ENCODE data around the gene FAM222B.
"Not testable (repeated sequence)": the region's sequence is repeated elsewhere in the genome, so short reads cannot be mapped to it uniquely, and the experiment has no call there.

The FAM222B gene

DNA sequence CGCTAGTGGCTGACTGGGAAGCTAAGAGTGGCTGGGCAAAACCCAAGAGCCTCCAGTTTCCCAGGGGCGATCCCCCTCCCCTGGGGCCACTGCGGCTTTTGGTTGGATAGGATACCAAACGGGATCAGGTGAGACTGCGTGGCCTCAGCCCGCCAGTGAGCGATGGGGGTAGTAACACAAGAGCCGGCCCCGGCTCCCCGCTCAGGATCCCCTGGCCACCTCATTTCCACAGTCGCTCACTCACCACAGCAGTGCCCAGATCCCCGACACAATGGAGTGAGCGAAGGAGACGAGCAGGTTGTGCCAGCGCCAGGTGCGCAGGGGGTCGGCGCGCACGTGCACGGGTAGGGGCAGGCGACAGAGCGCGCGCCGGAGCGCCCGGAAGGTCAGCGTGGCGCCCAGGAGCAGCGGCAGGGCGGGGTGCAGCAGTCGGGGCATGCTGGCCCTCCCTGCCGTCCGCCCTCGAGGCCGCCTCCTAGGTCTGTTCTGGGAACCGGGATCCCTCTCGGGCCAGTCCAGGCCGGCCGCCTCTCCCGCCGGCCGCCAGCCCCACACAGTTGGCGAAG, 116.8 kb downstream of the FAM222B start:
- DNase-seq = peak; percentile 86 to 97

DNA sequence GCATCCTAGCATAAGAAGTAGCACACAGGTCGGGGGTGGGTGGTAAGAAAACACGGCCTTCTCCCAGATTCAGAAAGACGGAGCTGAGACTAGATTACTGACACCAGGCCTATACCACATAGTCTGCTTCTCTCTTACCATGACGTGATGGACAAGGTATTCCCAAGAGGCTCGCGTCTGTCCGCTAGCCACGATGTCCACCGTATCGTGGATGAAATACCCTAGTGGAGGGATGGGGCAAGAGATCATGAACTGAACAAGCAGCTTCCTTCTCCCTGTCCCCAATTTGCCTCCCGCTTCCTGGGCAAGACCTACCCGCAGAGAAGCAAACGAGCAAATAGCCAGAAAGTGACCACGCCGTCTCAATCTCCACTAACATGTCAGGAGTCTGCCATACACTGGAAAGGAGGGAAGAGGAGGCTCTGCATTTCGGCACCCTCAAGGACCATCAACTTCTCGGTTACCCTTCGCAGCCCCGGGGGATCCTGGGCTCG, 117.4 kb downstream of the FAM222B start:
- DNase-seq = peak in 1 of 2 experiments; percentile 80

DNA sequence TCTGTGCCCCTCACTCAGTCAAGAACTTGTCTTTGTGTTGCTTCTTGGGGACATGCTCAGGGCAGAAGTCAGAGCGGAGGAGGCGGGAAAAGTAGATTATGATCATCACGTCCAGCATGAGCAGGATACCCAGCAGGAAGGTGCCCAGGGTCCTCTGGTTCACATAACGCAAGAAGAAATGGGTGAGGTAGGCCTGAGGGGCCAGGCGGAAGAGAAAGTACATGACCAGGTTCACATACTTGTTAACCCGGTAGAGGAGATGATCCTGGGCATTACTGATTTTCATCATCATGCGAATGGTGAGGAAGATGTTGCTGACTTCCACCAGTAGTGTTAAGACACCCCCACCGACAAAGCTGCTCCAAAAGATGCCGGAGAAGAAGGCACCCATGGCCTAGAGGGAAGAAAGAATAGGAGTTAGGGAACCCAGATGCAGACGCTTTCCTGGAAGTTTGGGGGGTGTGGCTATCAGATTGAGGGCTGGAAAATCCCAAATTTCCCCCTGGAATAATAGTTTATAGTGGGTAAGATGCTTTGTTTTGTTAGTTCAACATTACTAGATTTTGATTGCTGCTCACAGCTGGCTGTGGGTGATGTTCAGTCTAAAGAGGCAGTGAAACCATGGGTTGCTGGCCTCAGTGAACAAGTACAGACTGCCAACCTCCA, 118.0 kb downstream of the FAM222B start:
- peak in 1 of 2 experiments; percentile 48 for DNase-seq

DNA sequence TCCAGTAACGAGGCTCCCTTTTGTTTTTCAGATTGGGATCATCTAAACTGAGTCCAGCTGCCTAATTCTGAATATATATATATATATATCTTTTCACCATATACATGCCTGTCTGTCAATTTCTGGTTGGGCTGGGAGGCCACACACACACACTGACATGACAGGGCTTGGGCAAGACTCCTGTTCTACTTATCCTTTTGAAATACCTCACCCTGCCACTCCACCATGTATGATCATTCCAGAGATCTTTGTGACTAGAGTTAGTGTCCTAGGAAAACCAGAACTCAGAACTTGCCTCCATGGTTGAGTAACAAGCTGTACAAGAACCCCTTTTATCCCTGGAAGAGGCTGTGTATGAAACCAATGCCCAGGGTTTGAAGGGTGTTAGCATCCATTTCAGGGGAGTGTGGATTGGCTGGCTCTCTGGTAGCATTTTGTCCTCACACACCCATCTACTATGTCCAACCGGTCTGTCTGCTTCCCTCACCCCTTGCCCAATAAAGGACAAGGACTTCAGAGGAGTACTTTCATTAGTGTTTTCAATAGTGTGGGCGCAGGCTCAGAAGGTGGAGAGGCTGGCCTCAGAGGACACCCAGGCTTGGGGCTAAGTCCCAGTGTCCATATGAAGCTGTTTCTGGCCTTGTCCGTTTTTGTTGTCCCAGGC, 118.6 kb downstream of the FAM222B start:
- not testable (repeated sequence) for DNase-seq

DNA sequence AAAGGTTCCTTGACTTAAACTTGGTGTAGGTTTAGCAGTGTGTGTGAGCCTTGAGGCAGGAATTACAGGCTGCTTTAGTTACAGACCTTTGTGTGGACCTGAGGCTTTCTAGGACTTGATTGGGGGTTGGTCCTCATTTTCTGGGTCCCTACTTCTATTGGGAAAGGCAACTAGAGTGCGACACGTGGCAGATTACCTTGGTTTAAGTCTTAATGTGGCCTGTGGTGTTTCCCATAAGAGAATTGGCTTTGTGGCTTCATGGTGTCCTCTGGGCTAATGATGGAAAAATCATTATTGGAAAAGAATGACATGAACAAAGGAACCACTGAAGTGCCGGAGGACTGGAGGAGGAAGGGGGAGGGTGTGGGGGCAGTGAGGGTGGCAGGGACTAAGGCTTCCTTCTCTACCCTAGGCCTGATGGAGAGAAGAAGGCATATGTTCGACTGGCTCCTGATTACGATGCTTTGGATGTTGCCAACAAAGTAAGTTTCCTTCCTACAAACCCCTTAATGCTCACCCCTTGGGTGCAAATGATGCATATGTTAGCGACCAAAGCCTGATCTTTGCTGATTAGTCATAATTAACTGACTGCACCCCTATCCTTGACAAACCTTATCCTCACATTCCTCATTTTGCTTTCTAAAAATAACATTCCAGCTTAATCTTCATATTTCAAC, 119.3 kb downstream of the FAM222B start:
- DNase-seq = no peak

DNA sequence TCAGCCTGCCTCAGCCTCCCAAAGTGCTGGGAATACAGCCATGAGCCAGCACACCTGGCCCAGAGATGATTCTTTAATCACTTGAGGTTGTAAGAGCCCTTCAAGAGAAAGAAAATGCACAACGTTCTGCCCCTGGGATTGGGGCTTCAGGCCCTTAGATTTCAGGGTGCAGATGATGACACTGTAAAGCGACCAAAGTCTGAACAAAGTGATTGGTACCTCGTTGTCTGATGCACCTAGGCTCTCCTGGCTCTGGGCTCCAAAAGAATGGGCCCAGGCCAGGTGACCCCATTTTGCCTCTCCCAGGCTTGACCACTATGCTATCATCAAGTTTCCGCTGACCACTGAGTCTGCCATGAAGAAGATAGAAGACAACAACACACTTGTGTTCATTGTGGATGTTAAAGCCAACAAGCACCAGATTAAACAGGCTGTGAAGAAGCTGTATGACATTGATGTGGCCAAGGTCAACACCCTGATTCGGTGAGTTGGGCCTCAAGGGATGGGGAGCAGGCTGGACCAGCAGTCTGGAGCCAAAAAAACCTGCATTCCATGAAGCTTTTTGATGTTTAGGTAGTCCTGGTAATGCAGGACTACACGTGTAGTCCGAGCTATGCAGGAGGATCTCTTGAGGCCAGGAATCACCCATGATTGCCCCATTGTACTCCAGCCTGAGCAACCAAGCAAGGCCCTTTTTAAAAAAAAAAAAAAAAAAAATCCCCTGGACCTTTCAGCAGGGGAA, 120.0 kb downstream of the FAM222B start:
- DNase-seq = no peak

DNA sequence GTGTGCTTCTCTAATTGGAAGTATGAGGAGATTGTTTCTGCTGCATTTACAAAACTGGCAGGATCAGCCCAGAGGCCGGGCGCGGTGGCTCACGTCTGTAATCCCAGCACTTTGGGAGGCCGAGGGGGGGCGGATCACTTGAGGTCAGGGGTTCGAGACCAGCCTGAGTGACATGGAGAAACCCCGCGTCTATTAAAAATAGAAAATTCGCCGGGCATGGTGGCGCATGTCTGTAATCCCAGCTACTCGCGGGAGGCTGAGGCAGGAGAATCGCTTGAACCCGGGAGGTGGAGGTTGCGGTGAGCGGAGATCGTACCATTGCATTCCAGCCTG, 121.6 kb downstream of the FAM222B start:
- DNase-seq = not testable (repeated sequence)

DNA sequence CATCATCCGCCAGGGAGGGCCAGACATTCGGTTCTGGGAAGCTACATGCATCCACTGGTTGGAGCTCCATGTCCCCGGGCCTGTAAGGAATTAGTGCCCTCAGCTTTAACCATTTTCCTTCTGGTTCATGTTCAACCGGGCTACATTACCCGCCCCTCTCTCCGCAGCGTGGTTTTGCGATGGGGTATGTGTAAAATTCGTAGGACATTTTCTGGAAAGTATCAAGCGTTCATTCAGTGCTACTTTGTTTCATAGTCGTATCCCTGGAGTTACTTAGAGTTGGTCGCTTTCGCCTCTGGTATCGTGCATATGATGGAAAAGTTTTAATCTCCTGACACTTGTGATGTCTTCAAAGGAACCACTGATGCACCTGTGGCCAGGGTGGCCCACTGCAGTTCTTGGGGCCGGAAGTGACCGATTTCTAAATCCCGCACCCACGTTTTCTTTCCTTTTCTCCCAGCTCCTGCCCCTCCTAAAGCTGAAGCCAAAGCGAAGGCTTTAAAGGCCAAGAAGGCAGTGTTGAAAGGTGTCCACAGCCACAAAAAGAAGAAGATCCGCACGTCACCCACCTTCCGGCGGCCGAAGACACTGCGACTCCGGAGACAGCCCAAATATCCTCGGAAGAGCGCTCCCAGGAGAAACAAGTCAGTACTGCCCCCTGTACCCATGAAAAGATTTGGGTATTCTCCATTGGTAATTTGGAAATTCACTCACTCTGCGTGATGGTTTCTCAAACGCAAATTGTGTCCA, 122.2 kb downstream of the FAM222B start:
- DNase-seq = peak in 1 of 2 experiments; percentile 47

DNA sequence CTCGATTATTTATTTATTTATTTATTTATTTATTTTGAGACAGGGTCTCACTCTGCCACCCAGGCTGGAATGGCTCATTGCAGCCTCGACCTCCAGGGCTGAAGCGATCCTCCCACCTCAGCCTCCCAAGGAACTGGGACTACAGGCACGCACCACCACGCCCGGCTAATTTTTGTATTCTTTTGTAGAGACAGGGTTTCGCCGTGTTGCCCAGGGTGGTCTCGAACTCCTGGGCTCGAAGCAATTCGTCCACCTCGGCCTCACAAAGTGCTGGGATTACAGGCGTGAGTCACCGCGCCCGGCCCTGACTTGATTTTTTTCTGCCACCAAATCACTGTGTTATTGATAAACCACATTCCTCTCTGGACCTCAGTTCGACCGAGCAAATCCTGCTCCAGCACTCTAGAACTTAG, 123.6 kb downstream of the FAM222B start:
- DNase-seq = no peak

DNA sequence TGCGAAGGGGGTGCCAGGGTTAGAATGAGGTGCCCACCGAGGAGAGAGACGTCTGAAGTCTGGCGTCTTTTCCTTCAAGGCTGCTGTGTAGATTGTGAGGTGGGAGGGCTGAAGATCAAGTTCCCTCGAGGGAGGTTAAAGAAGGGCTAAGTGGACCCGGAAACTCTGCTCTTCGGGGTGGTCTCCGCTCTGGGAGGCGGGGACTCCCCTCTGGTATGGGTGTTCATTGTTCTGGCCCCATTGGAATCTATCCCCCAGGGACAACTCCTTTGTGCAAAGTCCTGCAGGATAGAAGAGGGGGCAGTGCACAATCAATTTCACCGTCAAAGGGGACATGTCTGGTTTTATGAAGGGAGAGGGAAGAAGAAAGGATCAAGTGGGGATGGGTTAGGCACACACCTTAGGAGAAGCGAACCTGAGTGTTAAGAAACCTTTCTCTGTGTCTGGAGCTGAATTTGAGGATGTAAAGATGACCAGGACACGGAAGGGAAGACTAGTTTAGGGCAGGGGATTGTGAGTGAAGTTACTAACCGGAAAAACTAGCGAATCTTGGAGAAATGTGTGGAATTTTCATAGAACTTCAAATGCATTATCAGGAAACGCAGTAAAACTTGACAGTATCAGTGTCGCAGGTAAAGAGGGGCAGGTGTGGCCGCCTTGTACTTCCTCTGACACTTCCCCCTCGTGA, 124.1 kb downstream of the FAM222B start:
- DNase-seq = peak in 1 of 2 experiments; percentile 61

DNA sequence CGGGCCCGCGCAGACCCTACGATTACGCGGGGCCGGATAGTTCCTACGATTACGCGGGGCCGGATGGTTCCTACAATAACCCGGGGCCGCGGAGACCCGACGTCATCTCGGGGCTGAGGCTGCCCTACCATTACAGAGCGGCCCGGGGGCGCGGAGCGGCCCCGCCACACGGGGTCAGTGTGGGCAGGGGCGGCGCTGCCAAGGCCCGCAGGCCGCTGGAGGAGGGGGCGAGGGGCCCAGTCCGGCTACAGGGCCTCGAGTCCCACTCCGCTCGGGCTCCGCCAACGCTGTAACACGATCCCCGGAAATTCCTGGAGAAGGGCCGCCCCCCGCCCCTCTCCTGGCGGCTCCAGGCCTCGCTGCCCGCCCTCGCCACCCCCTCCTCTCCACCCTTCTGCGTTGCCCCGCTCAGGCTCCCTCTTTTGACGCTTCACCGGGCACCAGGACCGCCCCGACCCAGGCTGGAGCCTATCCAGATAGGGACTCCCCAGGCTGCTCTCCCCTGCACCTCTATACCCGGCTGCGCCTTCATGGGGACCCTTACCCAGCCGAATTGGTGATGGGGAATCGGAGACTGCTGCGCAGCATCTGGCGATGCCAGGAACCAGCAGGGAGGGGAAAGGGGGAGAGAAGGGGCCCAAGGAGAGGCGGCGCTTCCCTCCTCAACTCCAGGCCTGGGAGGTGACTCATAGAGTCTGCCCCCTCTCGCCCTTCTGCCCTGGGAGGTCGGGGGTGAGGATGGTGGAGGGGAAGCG, 124.8 kb downstream of the FAM222B start, which contains the start of gene RAB34:
Gene RAB34 (minus strand): TSS at position 291 of the 755 bp plus-strand sequence. CDS start 602 bp downstream, outside the sequence.
- peak; percentile 84 to 98 for DNase-seq

DNA sequence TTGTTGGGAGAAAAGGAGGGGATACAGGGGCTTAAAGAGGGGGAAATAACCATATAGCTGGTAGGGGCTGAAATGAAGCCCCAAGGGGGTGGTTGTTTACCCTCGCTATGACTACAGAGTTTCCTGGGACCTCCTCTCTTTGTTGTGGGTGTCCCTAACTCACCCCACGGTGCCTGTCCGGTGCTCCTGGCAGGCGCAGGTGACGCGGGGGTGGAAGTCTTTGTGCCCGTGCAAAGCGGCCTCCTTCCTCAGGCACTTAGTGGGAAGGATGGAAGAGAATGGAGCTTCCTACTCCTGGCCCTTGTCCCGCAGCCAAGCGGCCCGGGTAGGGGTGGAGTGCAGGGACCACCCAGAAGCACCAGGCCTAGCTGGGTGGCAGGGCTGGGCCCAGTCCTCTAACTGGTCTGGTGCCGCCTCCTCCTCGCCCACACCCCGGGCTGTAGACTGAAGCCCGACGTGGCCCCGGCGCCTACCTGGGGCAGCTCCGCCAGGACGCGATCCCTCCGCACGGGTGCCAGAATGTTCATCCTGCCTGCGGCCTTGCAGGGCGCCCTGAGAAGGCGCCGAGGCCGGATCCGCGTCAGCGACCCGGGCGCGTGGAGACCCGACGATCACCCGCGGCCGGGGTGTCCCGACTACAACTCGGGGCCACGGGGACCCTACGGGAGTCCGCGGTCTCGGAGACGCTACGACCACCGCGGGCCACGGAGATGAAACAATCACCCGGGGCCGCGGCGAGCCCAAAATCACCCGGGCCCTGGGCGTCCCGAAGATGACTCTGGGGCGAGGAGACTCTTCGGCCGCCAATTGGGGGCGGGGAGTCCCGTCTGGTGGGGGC, 125.6 kb downstream of the FAM222B start:
- DNase-seq = peak in 1 of 2 experiments; percentile 74

DNA sequence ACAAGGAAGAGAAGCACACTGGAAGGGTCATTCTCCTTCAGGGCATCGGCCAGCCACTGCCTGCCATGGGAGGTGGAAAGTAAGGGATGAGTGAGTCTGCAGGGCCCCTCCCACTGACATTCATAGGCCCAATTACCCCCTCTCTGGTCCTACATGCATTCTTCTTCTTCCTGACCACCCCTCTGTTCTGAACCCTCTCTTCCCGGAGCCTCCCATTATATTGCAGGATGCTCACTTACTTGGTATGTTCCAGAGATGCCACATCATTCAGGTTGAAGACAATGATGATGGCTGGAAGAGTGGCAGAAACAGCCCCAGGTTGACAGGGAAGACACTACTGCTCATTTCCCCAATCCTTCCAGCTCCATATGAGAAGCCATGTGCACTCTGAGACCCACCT, 127.4 kb downstream of the FAM222B start:
- DNase-seq = no peak

DNA sequence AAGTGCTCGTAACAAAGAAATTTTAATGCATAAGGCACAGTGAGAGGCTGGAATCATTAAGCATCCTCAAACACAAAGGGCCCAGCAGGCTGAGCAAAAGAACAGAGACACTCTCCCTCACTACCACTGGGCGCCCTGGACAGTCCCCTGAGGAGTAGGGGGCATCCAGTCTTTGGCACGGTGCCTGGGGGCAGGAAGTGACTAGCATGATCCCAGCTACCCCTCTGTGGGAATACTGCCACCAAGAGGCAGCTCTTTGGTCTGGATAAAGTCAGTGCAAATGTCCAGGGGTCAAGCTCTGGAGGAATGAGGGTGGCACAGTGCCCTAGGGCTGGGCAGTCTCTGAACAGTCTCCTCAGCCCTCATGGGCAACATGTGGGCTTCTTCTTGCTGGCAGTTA, 128.3 kb downstream of the FAM222B start:
- DNase-seq = no peak

DNA sequence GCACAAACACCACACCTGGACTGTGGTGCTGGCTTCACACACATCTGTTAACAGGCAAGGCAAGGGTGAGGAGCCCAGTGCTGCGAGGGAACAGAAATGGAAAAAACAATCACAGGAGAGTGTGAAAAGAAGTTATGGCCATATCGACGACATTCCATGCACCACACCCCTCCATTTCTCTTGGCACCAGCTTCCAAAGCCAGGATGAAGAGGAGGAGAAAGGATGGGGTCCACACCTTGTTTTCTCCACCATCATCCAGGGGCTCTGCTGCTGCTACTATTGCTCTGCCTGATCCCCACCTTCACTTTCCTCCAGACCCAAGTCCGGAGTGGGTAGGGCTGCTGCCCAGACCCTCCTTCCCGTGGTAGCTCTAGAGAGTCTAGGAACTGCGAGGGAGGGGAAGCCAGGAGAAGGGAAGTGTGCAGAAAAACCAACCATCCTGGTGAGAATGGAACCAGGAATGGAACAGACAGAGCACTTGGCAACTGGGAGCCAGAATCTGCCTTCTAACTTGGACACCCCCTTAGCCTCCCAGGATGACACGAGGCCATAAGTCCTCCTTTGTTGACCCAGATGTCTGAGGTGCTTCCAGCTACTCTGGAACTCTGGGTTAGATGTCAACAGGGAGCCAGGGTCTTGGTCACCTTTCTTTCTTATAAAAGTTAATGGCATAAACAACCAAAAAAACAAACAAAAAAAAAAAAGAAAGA, 129.7 kb downstream of the FAM222B start:
- DNase-seq = no peak

DNA sequence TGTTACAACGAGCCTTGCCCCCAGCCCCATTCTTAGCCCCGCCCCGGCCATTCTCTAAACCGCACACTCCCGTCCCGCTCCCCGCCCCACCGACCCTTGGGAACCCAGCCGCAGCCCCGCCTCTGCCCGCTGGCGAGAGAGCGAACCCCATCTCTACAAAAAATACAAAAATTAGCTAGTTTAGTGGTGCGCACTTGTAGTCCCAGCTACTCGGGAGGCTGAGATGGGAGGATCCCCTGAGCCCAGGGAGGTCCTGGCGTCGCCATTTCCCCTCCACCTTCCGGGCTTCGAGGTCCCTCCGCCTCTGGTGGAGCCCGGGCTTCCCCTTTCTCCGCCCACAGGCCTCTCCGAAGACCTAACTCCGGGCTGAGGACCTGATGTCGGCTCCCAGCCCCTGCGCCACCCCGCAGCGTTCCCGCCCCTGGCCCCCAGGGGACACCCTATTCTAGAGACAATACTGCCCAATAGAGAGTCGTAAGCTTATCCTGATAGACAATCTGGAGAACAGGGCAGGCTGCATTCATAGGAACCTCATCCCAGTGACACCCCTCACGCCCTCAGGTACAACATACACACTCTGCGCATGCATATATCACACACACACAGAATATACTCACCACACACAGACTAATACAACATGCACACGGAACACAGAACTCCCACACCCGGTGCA, 130.4 kb downstream of the FAM222B start:
- DNase-seq = peak; percentile 43 to 69

DNA sequence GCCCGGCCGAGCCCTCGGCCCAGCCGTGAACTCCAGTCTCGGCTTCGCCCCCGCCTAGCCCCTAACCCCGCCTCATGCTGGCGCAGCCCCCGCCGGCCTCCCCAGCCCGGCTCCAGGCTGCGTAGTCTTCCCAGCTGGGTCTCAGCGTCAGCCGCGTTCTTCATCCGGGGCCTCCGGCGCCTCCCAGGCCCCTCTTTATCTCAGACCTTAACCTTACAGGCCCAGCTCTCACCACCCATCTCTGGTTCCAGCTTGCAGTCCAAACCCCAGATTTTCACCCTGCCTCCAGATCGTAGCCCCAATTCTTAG, 130.9 kb downstream of the FAM222B start, which contains the start of gene PROCA1:
Gene PROCA1 (minus strand): TSS at position 166 of the 309 bp plus-strand sequence. CDS start 228 bp downstream, outside the sequence.
- DNase-seq = no peak
